HFF-Myc (cell line): ENCODE data around the gene ESPNL.

Experiments
- DNase-seq: peaks from one replicate; pipeline ENCODE4 v3.0.0-alpha.2; 2011; ENCODE audit warnings: low read depth; ENCODE audit errors: extremely low read depth
- H3K4me3 ChIP-seq: replicated peaks from 2 replicates; pipeline ENCODE4 v1.5.1; 2011; ENCODE audit warnings: low read depth, mild to moderate bottlenecking, control low read depth, low read length
- TF ChIP-seq, protein P1 (sequence below): IDR thresholded peaks from 2 replicates; pipeline ENCODE4 v1.5.1; 2012; ENCODE audit warnings: mild to moderate bottlenecking, low read depth, low read length, control low read depth; ENCODE audit errors: missing control alignments

Gene ESPNL

DNA sequence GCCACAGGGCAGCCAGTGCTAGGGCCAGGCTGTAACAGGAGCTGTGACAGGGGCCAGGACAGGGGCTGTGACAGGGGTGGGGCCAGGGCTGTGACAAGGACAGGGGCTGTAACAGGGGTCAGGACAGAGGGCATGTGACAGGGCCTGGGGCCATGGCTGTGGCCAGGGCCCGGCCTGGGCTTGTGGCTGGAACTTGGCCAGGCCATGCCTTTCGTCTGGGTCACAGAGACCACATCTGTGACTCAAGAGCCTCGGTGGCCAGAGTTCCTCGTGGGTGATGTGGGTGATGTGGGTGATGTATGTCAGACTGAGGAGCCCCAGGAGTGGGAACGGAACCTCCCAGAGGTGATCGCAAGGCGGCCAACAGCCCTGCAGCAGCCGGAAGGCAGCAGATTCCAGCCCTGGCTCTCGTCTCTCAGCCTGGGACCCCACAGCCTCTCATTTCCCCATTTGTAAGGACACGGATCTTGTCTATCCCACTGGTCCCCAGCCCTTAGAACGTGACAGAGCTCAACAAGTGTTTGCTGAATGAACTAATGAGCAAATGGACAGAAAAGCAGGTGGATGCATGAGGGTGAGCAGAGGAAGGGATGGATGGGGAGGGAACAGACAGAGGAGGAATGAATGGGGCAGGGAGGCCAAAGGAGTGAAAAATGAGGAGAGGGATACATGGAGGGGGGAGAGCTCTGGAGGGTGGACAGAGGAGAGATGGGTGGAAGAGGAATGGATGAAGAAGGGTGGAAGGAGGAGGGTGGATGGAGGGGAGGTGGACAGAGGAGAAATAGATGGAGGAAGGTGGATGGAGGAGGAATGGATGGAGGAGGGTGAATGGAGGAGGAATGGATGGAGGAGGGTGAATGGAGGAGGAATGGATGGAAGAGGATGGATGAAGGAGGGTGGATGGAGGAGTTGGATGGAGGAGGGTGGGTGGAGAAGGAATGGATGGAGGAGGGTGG is 17.3 kb downstream of the ESPNL start:
- no peak for DNase-seq
- TF ChIP-seq, protein P1, sequence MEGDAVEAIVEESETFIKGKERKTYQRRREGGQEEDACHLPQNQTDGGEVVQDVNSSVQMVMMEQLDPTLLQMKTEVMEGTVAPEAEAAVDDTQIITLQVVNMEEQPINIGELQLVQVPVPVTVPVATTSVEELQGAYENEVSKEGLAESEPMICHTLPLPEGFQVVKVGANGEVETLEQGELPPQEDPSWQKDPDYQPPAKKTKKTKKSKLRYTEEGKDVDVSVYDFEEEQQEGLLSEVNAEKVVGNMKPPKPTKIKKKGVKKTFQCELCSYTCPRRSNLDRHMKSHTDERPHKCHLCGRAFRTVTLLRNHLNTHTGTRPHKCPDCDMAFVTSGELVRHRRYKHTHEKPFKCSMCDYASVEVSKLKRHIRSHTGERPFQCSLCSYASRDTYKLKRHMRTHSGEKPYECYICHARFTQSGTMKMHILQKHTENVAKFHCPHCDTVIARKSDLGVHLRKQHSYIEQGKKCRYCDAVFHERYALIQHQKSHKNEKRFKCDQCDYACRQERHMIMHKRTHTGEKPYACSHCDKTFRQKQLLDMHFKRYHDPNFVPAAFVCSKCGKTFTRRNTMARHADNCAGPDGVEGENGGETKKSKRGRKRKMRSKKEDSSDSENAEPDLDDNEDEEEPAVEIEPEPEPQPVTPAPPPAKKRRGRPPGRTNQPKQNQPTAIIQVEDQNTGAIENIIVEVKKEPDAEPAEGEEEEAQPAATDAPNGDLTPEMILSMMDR, result no peak
- H3K4me3 ChIP-seq, result no peak overlapping the region

DNA sequence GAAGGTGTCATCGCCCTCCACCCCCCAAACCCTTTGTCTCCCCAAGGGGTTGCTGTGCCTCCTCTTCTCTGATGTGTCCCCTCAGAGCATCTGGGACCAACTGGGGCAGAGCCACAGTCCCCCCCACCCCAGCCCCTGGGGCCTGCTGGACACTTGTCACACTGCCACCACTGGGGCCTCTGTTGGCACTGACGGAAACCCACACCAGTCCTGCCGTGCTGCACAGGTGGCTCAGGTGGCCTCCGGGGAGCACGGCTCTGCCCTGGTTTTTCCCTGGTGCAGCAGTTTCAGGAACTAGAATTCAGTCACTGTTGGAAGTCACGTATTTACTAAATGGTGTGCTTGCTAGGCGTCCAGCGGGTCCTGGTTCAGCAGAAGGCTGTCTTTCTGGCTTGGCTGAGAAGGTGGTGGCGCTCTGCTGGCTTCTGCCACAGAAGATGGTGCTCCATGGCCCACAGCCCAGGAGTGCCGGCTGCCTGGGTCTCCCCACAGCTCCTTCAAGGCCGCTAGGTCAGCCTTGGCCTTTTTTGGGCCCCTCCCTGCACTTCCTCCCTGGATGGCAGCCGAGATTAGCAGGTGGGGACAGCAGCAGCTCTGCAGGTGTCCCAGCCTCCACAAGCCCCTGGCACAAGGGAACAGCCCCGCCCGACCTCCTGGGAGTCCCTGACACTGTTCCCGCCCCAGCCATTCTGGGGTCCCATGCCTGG is 19.8 kb downstream of the ESPNL start:
- H3K4me3 ChIP-seq, result no peak overlapping the region
- TF ChIP-seq, protein P1, result no peak
- DNase-seq, result no peak

DNA sequence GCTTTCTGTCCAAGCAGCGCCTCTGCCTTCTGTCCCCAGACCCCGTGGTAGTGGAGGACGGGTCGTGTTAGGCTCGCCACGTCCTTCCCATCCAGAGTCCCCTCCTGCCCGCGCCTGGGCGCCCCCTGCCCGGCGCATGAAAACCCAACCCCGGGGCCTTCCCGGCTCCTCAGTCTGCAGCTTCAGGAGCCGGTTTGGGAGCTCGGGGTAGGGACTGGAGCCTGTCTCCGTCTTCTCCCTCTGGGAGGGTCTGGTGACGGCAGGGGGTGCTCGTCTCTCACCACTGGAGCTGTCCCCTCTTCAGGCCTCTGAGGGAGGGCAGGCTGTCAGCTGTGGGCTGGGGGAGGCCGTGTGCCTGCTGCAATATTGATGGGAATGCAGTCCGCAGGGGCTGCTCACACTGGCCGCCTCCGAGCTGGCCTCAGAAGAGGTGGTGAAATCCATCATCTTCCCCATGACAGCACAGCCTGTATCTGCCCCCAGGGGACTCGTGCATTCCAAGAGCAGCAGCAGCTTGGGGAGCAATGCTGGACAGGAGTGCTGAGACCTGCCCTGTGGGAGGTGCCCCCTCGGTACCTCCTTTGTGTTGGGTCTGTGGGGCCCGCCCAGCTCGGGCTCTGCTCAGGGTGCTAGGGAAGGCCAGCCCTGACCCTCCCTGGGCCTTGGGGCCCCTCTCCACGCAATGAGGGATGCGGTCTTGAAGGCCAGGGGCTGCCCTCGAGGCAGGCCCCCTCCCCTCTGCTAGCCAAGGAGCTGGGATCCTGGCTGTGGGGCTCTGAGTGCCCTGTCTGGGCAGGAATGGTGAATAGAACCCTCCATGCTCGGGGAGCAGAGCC is 20.5 kb downstream of the ESPNL start:
- TF ChIP-seq, protein P1, result no peak
- DNase-seq, result no peak

DNA sequence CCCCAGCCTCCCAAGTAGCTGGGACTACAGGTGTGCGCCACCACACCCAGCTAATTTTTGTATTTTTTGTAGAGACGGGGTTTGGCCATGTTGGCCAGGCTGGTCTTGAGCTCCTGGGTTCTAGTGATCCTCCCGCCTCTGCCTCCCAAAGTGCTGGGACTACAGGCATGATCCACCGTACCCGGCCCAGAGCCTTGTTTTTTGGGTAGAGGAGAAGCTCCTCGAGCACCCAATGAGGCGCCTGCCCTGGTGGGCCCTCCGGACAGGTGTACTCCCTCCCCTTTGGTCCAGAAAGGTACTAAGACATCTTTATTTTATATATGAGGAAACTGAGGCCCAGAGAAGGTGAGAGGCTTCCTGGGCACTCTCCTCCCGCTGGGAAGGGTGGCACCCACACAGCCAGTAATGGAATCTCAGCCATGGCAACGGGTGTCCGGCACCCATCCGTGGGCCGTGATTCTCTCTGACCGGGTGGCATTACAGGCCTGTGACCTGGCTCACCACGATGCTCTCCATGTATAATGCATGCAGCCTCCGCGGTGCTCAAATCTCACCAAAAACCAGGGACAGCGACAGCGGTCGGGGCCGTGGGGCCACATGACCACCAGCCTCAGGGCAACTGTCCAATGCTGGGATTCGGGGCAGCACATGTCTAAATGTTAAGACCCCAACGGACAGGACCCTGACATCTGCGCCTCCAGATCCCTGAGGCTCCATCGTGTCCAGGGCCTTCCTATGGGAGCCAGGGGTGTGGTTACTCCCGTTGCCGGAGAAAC is 21.6 kb downstream of the ESPNL start:
- H3K4me3 ChIP-seq, result no peak overlapping the region
- no peak for DNase-seq
- TF ChIP-seq, protein P1, result no peak

More for the DNA sequence above, 20.5 kb downstream of the ESPNL start:
- H3K4me3 ChIP-seq, result no peak overlapping the region

DNA sequence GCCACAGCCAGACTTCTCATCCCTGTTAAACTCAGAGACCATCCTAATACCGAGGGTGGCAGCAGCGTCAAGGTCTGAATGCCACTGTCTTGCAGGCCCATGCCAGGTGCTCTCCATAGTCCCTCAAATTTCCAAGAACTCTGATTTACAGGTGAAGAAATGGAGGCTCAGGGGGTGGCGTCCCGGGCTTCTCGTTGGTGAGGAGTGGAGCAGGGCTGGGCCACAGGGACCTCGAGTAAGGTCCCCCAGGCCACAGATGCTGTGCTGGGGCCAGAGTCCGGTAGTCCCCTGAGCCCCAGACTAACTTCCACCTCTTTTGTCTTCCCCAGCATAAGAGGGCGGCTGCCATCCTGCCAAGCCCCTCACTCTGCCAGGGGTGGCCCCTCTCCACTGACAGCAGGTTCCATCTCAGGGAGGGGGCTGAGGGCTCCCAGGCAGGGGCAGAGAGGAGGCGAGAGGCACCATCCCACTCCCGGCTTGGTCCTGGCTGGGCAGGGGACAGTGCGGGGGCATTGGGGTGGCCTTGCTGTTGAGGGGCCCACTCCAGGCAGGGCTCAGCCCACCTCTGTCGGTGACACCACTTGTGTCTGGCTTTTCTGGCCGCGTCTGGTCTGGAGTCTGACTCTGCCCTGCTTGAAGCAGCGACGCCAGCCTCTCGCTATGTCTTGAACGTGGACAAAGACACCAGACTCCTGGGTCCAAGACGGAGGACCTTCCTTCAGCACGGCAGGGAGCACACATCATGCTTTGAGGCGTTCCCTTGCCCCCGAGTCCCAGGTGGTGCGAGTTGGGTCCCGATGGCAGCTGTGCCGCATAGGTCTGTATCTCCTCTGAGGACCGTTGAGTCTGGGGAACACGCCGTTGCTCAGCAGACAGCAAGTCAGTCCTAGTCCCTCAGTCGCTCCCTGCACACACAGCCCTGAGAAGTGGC is 22.4 kb downstream of the ESPNL start:
- TF ChIP-seq, protein P1, result no peak
- H3K4me3 ChIP-seq, result no peak overlapping the region
- DNase-seq, result no peak
